Peyer's patch (tissue), 4 donors: ENCODE measurements around the gene IMPG2. TPM values are rescaled to one million over a fixed set of nuclear protein-coding genes. Genes with fewer than 3 reads are reported as not detected.
A peak's percentile ranks its signal among the peaks of the same experiment; 100 is the strongest.

ENCODE experiments used
- DNase-seq, 3 donors: peaks; one replicate each; pipeline ENCODE4 v3.0.0-alpha.2; 2017 to 2019
- H3K27ac ChIP-seq, 4 donors: fragments of 200-600 bp; sonication (generic); one replicate each; pipeline ENCODE4 v1.5.1; 2016 to 2019
- H3K27me3 ChIP-seq, 2 donors: fragments of 200-600 bp; sonication (generic); one replicate each; pipeline ENCODE4 v1.5.1; 2019
- H3K36me3 ChIP-seq, 3 donors: fragments of 200-600 bp; sonication (generic); one replicate each; pipeline ENCODE4 v1.5.1; 2016 to 2019
- H3K4me1 ChIP-seq, 4 donors: fragments of 200-600 bp; sonication (generic); one replicate each; pipeline ENCODE4 v1.5.1; 2016 to 2019
- H3K4me3 ChIP-seq, 4 donors: fragments of 200-600 bp; sonication (generic); 1 replicate in 3 of 4; 2 replicates in 1 of 4; pipeline ENCODE4 v1.5.1; 2016 to 2019; ENCODE audit warnings: mild to moderate bottlenecking in 1 of 4
- H3K9me3 ChIP-seq, 4 donors: fragments of 200-600 bp; sonication (generic); one replicate each; pipeline ENCODE4 v1.5.1; 2016 to 2019; ENCODE audit warnings: mild to moderate bottlenecking in 1 of 4
- CTCF ChIP-seq, 6 experiments: fragments of 450-650 bp in 4 of 6; fragments of 200-600 bp in 2 of 6; sonication (generic) in 1 of 6; IDR thresholded peaks; one replicate each; pipeline ENCODE4 v1.5.1; 2017 to 2019; ENCODE audit warnings: antibody characterized with exemption in 6 of 6, mild to moderate bottlenecking in 3 of 6, moderate library complexity in 1 of 6
- POLR2A ChIP-seq, 2 donors: fragments of 450-650 bp; IDR thresholded peaks; one replicate each; pipeline ENCODE4 v1.5.1; 2017; ENCODE audit warnings: antibody characterized with exemption in 2 of 2, mild to moderate bottlenecking in 2 of 2, moderate library complexity in 2 of 2
- total RNA-seq, 4 donors: library from RNA; depleted of rRNA; stranded (reverse); fragments of >200 nt; gene quantifications; one replicate each; pipeline ENCODE4 v1.1.0, GENCODE V29; 2016

IMPG2 gene
- total RNA-seq, 4 donors from 2014 or later, result 0.27 to 0.83 (median 0.36) TPM

- Histone ChIP-seq H3K4me1 (no peaks in the 10 kb centered on the region), H3K27ac (no peak overlapping the region), H3K4me3 (no peak overlapping the region), H3K27me3 (no peaks in the 10 kb centered on the region), H3K9me3 (no peaks in the 10 kb centered on the region), H3K36me3 (no peaks in the 10 kb centered on the region)
- TF ChIP-seq CTCF (IDR thresholded peaks at IDR 0.05) (no peak), POLR2A (IDR thresholded peaks at IDR 0.05) (no peak)
- DNase-seq, result no peak
Observed at GRCh38 chr3:101203411-101203810, 117.0 kb downstream of the IMPG2 start.

- no peak overlapping the region for H3K4me3 ChIP-seq
- TF ChIP-seq CTCF (IDR thresholded peaks at IDR 0.05) (no peak), POLR2A (IDR thresholded peaks at IDR 0.05) (no peak)
- no peak for DNase-seq
- no peaks in the 10 kb centered on the region for H3K9me3 ChIP-seq
- H3K27ac ChIP-seq, result no peak overlapping the region
- H3K36me3 ChIP-seq, result no peaks in the 10 kb centered on the region
- H3K27me3 ChIP-seq, result no peaks in the 10 kb centered on the region
- H3K4me1 ChIP-seq, result no peaks in the 10 kb centered on the region
Observed at GRCh38 chr3:101202640-101203039, 117.7 kb downstream of the IMPG2 start.

GRCh38 chr3:101200461-101200860 is 119.9 kb downstream of the IMPG2 start:
- Histone ChIP-seq H3K4me1 (no peaks in the 10 kb centered on the region), H3K27ac (no peak overlapping the region), H3K27me3 (no peaks in the 10 kb centered on the region), H3K4me3 (no peak overlapping the region), H3K36me3 (no peaks in the 10 kb centered on the region), H3K9me3 (no peaks in the 10 kb centered on the region)
- TF ChIP-seq CTCF (IDR thresholded peaks at IDR 0.05) (no peak), POLR2A (IDR thresholded peaks at IDR 0.05) (no peak)
- DNase-seq, result no peak

- Histone ChIP-seq H3K9me3 (no peaks in the 10 kb centered on the region), H3K4me1 (no peaks in the 10 kb centered on the region), H3K36me3 (no peaks in the 10 kb centered on the region), H3K27ac (no peak overlapping the region), H3K4me3 (no peak overlapping the region), H3K27me3 (no peaks in the 10 kb centered on the region)
- TF ChIP-seq CTCF (IDR thresholded peaks at IDR 0.05) (peak in 5 of 6 experiments; percentile 16 to 85 (median 82)), POLR2A (IDR thresholded peaks at IDR 0.05) (no peak)
- DNase-seq, result no peak
Observed at GRCh38 chr3:101195951-101196713, 124.2 kb downstream of the IMPG2 start.

- H3K27me3 ChIP-seq, result no peaks in the 10 kb centered on the region
- H3K36me3 ChIP-seq, result no peaks in the 10 kb centered on the region
- H3K27ac ChIP-seq, result no peak overlapping the region
- no peak overlapping the region for H3K4me3 ChIP-seq
- H3K9me3 ChIP-seq, result no peaks in the 10 kb centered on the region
- no peak for DNase-seq
- H3K4me1 ChIP-seq, result no peaks in the 10 kb centered on the region
- TF ChIP-seq CTCF (IDR thresholded peaks at IDR 0.05) (no peak), POLR2A (IDR thresholded peaks at IDR 0.05) (no peak)
Observed at GRCh38 chr3:101194392-101194791, 126.0 kb downstream of the IMPG2 start.
